ENCODE results near the gene TMEM186. TPM values are rescaled to one million over a fixed set of nuclear protein-coding genes. Genes with fewer than 3 reads are reported as not detected.

The TMEM186 gene
- total RNA-seq, 2 experiments from 2014 or later = 1.9 to 3.1 TPM

DNA sequence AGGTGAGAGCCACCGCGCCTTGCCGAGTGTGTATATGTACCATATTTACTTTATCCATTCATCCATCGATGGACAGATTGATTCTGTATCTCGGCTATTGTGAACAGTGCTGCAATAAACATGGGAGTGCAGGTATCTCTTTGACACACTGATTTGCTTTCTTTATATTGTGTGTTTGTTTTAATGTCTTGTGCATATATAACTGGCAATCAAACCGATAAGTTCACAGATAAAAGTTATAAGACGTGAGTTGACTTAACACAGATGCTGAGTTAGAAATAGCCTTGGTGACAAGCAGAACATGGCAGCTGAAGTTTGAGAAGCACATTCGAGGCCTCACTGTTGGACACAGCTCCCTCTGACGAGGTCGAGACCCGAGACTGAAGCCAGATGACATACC lies 23.2 kb downstream of the TMEM186 start:
- ChIA-PET POLR2A (no interaction called here), CTCF (no interaction called here)
- intact Hi-C loops (cut with DNase I, micrococcal nuclease) = no loop called here
- Histone ChIP-seq H3K9me3 (ENCODE audit: control insufficient read depth in 1 of 2, insufficient read depth in 1 of 2, low read length in 2 of 2) (peaks cover 0 to 11% of the 10 kb centered on the region in 2 experiments), H3K4me1 (ENCODE audit: insufficient read depth, low read length) (no peaks in the 10 kb centered on the region), H3K36me3 (ENCODE audit: insufficient read depth, low read length) (peaks cover 20% of the 10 kb centered on the region), H3K4me3 (ENCODE audit: low read length) (no peak overlapping the region), H3K27ac (ENCODE audit: low read depth in 1 of 2, low read length in 2 of 2) (no peak overlapping the region), H3K27me3 (ENCODE audit: control insufficient read depth in 1 of 2, insufficient read depth in 2 of 2, low read length in 2 of 2) (no peaks in the 10 kb centered on the region)
- Mint-ChIP-seq H3K4me1 (ENCODE audit: low read depth) (no peaks in the 10 kb centered on the region), H3K9me3 (no peaks in the 10 kb centered on the region), H3K27me3 (no peaks in the 10 kb centered on the region), H3K27ac (no peak overlapping the region), H3K4me3 (no peak overlapping the region), H3K36me3 (ENCODE audit: low read depth) (peaks cover 62% of the 10 kb centered on the region)
- TF ChIP-seq, protein P1, sequence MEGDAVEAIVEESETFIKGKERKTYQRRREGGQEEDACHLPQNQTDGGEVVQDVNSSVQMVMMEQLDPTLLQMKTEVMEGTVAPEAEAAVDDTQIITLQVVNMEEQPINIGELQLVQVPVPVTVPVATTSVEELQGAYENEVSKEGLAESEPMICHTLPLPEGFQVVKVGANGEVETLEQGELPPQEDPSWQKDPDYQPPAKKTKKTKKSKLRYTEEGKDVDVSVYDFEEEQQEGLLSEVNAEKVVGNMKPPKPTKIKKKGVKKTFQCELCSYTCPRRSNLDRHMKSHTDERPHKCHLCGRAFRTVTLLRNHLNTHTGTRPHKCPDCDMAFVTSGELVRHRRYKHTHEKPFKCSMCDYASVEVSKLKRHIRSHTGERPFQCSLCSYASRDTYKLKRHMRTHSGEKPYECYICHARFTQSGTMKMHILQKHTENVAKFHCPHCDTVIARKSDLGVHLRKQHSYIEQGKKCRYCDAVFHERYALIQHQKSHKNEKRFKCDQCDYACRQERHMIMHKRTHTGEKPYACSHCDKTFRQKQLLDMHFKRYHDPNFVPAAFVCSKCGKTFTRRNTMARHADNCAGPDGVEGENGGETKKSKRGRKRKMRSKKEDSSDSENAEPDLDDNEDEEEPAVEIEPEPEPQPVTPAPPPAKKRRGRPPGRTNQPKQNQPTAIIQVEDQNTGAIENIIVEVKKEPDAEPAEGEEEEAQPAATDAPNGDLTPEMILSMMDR (IDR thresholded peaks at IDR 0.05) = no peak
- no peak for DNase-seq
- no peak for ATAC-seq (ENCODE audit: poor library complexity)

DNA sequence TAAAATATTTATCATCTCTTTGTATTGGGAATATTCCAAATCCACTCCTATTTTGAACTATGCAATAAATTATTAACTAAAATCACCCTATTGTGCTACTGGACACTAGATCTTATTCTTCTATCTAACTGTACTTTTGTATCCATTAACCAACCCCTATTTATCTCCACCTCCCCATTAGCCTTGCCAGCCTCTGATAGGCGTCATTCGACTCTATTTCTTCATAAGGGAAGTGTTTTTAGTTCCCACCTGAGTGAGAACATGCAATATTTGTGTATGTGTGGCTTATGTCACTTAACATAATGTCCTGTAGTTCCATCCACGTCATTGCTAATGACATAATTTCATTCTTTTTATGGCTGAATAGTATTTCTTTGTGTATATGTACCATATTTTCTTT lies 23.9 kb downstream of the TMEM186 start:
- Histone ChIP-seq H3K36me3 (ENCODE audit: insufficient read depth, low read length) (peaks cover 20% of the 10 kb centered on the region), H3K9me3 (ENCODE audit: control insufficient read depth in 1 of 2, insufficient read depth in 1 of 2, low read length in 2 of 2) (peaks cover 0 to 11% of the 10 kb centered on the region in 2 experiments), H3K27ac (ENCODE audit: low read depth in 1 of 2, low read length in 2 of 2) (no peak overlapping the region), H3K4me1 (ENCODE audit: insufficient read depth, low read length) (no peaks in the 10 kb centered on the region), H3K4me3 (ENCODE audit: low read length) (no peak overlapping the region), H3K27me3 (ENCODE audit: control insufficient read depth in 1 of 2, insufficient read depth in 2 of 2, low read length in 2 of 2) (no peaks in the 10 kb centered on the region)
- no peaks in the 10 kb centered on the region for H3K4me1 Mint-ChIP-seq (ENCODE audit: low read depth)
- H3K4me3 Mint-ChIP-seq = no peak overlapping the region
- CTCF ChIA-PET = no interaction called here
- ATAC-seq (ENCODE audit: poor library complexity) (no peak), DNase-seq (no peak)
- peaks cover 67% of the 10 kb centered on the region for H3K36me3 Mint-ChIP-seq (ENCODE audit: low read depth)
- no peak overlapping the region for H3K27ac Mint-ChIP-seq
- intact Hi-C loops (cut with DNase I, micrococcal nuclease) = no loop called here
- POLR2A ChIA-PET = no interaction called here
- no peaks in the 10 kb centered on the region for H3K27me3 Mint-ChIP-seq
- TF ChIP-seq, protein P1 (IDR thresholded peaks at IDR 0.05) = no peak
- no peaks in the 10 kb centered on the region for H3K9me3 Mint-ChIP-seq

DNA sequence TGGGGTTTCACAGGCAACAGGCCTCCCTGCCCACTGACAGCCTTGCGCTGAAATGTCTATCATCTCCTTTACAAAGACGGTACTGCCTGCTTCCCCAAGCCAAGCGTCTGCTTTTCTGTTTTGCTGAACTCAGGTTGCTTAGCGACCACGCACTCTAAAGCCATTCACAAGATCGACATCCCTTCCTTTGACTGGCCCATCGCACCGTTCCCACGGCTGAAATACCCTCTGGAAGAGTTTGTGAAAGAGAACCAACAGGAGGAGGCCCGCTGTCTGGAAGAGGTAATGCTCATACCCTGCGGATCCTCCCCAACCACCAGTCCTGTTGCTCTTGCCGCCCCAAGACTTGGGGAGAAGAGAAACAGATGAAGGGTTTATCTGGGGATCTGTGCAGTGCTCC lies 28.7 kb downstream of the TMEM186 start:
- intact Hi-C loops (cut with DNase I, micrococcal nuclease) = no loop called here
- no peak for ATAC-seq (ENCODE audit: poor library complexity)
- H3K9me3 Mint-ChIP-seq = no peaks in the 10 kb centered on the region
- Histone ChIP-seq H3K4me3 (ENCODE audit: low read length) (no peak overlapping the region), H3K27ac (ENCODE audit: low read depth in 1 of 2, low read length in 2 of 2) (no peak overlapping the region), H3K27me3 (ENCODE audit: control insufficient read depth in 1 of 2, insufficient read depth in 2 of 2, low read length in 2 of 2) (no peaks in the 10 kb centered on the region), H3K4me1 (ENCODE audit: insufficient read depth, low read length) (no peaks in the 10 kb centered on the region), H3K9me3 (ENCODE audit: control insufficient read depth in 1 of 2, insufficient read depth in 1 of 2, low read length in 2 of 2) (no peaks in the 10 kb centered on the region), H3K36me3 (ENCODE audit: insufficient read depth, low read length) (peaks cover 4% of the 10 kb centered on the region)
- CTCF ChIA-PET = interaction anchor here (0.7 kb wide), 1 partner anchor 337 kb away, joined by 3 read pairs; no protein-coding TSS in a partner anchor
- DNase-seq = no peak
- H3K4me3 Mint-ChIP-seq = no peak overlapping the region
- no peaks in the 10 kb centered on the region for H3K27me3 Mint-ChIP-seq
- no peaks in the 10 kb centered on the region for H3K4me1 Mint-ChIP-seq (ENCODE audit: low read depth)
- POLR2A ChIA-PET = no interaction called here
- H3K36me3 Mint-ChIP-seq (ENCODE audit: low read depth) = peaks cover 42% of the 10 kb centered on the region
- TF ChIP-seq, protein P1 (IDR thresholded peaks at IDR 0.05) = no peak
- no peak overlapping the region for H3K27ac Mint-ChIP-seq
